Measurements from ENCODE around the gene RPA1.

GRCh38 chr17:1907909-1908698, 78.3 kb downstream of the RPA1 start:
- TF ChIP-seq CTCF (IDR thresholded peaks at IDR 0.05; ENCODE audit: insufficient read depth, low read depth, low read length) (no peak), EZH2 (IDR thresholded peaks at IDR 0.05; ENCODE audit: insufficient read depth, low read length) (peak; percentile 57)

Data from astrocyte (in vitro differentiated cells and primary cell).